ENCODE data around the gene RAMP2.

The RAMP2 gene

DNA sequence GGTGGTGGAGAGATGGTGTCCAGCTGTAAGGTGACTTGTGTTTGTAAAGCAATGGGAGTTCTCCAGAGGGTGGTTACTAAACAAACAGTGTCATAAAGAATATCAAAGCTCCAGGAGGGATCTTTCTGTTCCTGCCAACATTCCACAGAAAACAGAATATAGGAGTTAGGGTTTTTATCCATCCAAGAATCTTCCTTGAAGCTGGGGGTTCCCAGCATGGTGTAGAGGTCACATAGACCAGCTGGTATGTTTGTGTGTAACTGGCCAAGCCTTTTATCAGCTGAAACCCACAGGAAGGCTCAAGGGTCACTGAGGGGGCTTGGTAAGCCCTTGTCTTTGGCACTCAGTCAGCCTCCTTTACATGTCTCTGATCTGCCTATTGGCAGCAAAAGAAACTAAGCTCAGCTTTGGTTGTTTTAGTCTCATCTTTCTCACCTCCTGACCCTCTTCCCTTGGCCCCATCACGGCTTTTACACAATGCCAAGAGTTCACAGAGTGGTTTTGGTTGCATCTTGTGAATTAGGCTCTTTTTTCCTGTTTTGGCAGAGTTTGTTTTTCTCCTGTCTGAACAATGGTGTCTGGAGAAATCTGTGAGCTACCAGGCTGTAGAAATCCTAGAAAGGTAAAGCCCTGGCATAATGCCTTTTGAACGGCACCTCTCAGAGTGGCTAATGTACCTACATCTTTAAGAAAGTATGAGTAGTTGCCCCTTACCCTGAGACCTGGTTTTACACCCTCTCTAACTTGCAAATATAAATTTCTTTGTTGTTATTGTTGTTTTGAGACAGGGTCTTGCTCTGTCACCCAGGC, 42.3 kb downstream of the RAMP2 start:
- H3K4me1 ChIP-seq (ENCODE audit: control insufficient read depth, insufficient read depth, low read length): peaks cover 10% of the 10 kb centered on the region
- no peak overlapping the region for H3K4me3 ChIP-seq (ENCODE audit: low read depth, low read length)
- H3K27ac ChIP-seq (ENCODE audit: extremely low read depth, low read depth, low read length): no peak overlapping the region
- TF ChIP-seq ZNF121 (tag by site-specific recombination; IDR thresholded peaks at IDR 0.05) (no peak), ZIC2 (tag by site-specific recombination; IDR thresholded peaks at IDR 0.05) (peak; percentile 96), GLIS1 (tag by site-specific recombination; IDR thresholded peaks at IDR 0.05) (peak; percentile 74)
- no peaks in the 10 kb centered on the region for H3K9me3 ChIP-seq (ENCODE audit: control insufficient read depth, insufficient read depth, low read depth, low read length)
- CTCF ChIA-PET: interaction anchor here (0.6 to 3.7 kb wide), 8 partner anchors 11 to 83 kb away, joined by 3 to 36 read pairs (median 4); partner anchors contain the start of genes AOC2 and BECN1
- peaks cover 0 to 4% of the 10 kb centered on the region in 2 experiments; a peak in 1 of 3 replicates for H3K36me3 ChIP-seq (ENCODE audit: control insufficient read depth in 2 of 2, insufficient read depth in 1 of 2, low read length in 2 of 2)
- POLR2A ChIA-PET: interaction anchor here (0.6 to 2.2 kb wide), 7 partner anchors 13 to 195 kb away, joined by 3 to 6 read pairs (median 3); partner anchors contain the start of genes BECN1, PSME3 and RPL27

DNA sequence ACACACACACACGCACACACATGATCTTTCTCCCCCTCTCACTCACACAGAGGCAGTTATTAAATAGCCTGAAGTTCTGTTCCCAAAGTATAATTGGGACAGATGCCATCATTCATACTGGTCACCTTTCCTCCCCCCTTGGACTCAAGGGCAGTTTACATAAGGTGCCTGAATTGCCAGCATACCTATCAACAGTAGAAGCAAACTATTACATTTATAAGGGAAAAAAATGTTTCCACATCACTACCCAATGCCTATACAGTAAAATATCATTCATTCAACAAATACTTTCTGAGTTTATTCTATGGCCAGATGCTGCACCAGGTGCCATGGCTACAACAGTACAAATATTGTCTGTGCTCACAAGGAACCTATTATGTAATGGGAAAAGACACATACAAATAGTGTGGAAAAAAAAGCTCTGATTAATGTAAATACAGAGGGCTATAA, 43.9 kb downstream of the RAMP2 start:
- ChIA-PET CTCF (interaction anchor here (0.5 to 1.5 kb wide), 5 partner anchors 14 to 125 kb away, joined by 3 to 4 read pairs (median 4); partner anchors contain the start of gene BECN1), POLR2A (interaction anchor here (1.8 to 2.0 kb wide), 2 partner anchors 10 to 19 kb away, joined by 5 to 6 read pairs; partner anchors contain the start of gene BECN1)

More for the DNA sequence above, 43.9 kb downstream of the RAMP2 start:
- Histone ChIP-seq H3K4me1 (ENCODE audit: control insufficient read depth, insufficient read depth, low read length) (peaks cover 10% of the 10 kb centered on the region), H3K9me3 (ENCODE audit: control insufficient read depth, insufficient read depth, low read depth, low read length) (no peaks in the 10 kb centered on the region), H3K36me3 (ENCODE audit: control insufficient read depth in 2 of 2, insufficient read depth in 1 of 2, low read length in 2 of 2) (peaks cover 5 to 19% of the 10 kb centered on the region in 2 experiments), H3K4me3 (ENCODE audit: low read depth, low read length) (no peak overlapping the region), H3K27ac (ENCODE audit: extremely low read depth, low read depth, low read length) (no peak overlapping the region)
- TF ChIP-seq ZNF354C (tag by site-specific recombination; IDR thresholded peaks at IDR 0.05; ENCODE audit: borderline replicate concordance, low read depth) (no peak), ZNF501 (tag by site-specific recombination; IDR thresholded peaks at IDR 0.05) (no peak), ZNF184 (tag by site-specific recombination; IDR thresholded peaks at IDR 0.05) (no peak), ZNF239 (tag by site-specific recombination; IDR thresholded peaks at IDR 0.05) (no peak), ZNF416 (tag by site-specific recombination; IDR thresholded peaks at IDR 0.05) (no peak), GLIS1 (tag by site-specific recombination; IDR thresholded peaks at IDR 0.05) (no peak), KLF8 (tag by site-specific recombination; IDR thresholded peaks at IDR 0.05) (no peak), ZNF548 (tag by site-specific recombination; IDR thresholded peaks at IDR 0.05) (no peak), PRDM2 (tag by site-specific recombination; IDR thresholded peaks at IDR 0.05; ENCODE audit: borderline replicate concordance) (no peak), ZIC2 (tag by site-specific recombination; IDR thresholded peaks at IDR 0.05) (no peak), YY1 (tag by site-specific recombination; IDR thresholded peaks at IDR 0.05) (no peak), ZNF596 (tag by site-specific recombination; IDR thresholded peaks at IDR 0.05) (no peak), ZNF701 (tag by site-specific recombination; IDR thresholded peaks at IDR 0.05) (no peak), TCF7L2 (IDR thresholded peaks at IDR 0.05; ENCODE audit: borderline replicate concordance, low read depth, low read length) (no peak), ZNF423 (tag by site-specific recombination; IDR thresholded peaks at IDR 0.05) (no peak), ZNF639 (tag by site-specific recombination; IDR thresholded peaks at IDR 0.05) (no peak), ZNF473 (tag by site-specific recombination; IDR thresholded peaks at IDR 0.05) (no peak), RBAK (tag by site-specific recombination; IDR thresholded peaks at IDR 0.05) (no peak)
- TF ChIP-seq, protein P1, sequence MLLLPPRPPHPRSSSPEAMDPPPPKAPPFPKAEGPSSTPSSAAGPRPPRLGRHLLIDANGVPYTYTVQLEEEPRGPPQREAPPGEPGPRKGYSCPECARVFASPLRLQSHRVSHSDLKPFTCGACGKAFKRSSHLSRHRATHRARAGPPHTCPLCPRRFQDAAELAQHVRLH (tag by site-specific recombination; IDR thresholded peaks at IDR 0.05): no peak
- TF ChIP-seq, protein P2, sequence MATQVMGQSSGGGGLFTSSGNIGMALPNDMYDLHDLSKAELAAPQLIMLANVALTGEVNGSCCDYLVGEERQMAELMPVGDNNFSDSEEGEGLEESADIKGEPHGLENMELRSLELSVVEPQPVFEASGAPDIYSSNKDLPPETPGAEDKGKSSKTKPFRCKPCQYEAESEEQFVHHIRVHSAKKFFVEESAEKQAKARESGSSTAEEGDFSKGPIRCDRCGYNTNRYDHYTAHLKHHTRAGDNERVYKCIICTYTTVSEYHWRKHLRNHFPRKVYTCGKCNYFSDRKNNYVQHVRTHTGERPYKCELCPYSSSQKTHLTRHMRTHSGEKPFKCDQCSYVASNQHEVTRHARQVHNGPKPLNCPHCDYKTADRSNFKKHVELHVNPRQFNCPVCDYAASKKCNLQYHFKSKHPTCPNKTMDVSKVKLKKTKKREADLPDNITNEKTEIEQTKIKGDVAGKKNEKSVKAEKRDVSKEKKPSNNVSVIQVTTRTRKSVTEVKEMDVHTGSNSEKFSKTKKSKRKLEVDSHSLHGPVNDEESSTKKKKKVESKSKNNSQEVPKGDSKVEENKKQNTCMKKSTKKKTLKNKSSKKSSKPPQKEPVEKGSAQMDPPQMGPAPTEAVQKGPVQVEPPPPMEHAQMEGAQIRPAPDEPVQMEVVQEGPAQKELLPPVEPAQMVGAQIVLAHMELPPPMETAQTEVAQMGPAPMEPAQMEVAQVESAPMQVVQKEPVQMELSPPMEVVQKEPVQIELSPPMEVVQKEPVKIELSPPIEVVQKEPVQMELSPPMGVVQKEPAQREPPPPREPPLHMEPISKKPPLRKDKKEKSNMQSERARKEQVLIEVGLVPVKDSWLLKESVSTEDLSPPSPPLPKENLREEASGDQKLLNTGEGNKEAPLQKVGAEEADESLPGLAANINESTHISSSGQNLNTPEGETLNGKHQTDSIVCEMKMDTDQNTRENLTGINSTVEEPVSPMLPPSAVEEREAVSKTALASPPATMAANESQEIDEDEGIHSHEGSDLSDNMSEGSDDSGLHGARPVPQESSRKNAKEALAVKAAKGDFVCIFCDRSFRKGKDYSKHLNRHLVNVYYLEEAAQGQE (tag by site-specific recombination; IDR thresholded peaks at IDR 0.05): no peak

Measured in HEK293 (cell line).